Omental fat pad (tissue), 4 donors: Measurements from ENCODE around the gene LTBP2. TPM values are rescaled to one million over a fixed set of nuclear protein-coding genes. Genes with fewer than 3 reads are reported as not detected.

Experiments used
- ATAC-seq: fragments of 150-250 bp; one replicate; pipeline ENCODE4 v1.9.1; 2016; ENCODE audit warnings: mild to moderate bottlenecking, moderate library complexity; ENCODE audit not compliant: low FRiP score
- DNase-seq: peaks from one replicate; pipeline ENCODE4 v3.0.0-alpha.2; 2019; ENCODE audit warnings: low spot score
- total RNA-seq, 4 donors: library from RNA; depleted of rRNA; stranded (reverse); fragments of >200 nt; gene quantifications; one replicate each; pipeline ENCODE4 v1.1.0, GENCODE V29; 2016
- TF ChIP-seq, protein P1 (sequence below), 3 donors: fragments of 450-650 bp; IDR thresholded peaks; one replicate each; pipeline ENCODE4 v1.5.1; 2016 to 2017; ENCODE audit warnings: antibody characterized with exemption in 3 of 3, mild to moderate bottlenecking in 3 of 3, moderate library complexity in 2 of 3

Gene LTBP2
- total RNA-seq, 4 donors from 2014 or later, result 31.6 to 104 (median 72.3) TPM

DNA sequence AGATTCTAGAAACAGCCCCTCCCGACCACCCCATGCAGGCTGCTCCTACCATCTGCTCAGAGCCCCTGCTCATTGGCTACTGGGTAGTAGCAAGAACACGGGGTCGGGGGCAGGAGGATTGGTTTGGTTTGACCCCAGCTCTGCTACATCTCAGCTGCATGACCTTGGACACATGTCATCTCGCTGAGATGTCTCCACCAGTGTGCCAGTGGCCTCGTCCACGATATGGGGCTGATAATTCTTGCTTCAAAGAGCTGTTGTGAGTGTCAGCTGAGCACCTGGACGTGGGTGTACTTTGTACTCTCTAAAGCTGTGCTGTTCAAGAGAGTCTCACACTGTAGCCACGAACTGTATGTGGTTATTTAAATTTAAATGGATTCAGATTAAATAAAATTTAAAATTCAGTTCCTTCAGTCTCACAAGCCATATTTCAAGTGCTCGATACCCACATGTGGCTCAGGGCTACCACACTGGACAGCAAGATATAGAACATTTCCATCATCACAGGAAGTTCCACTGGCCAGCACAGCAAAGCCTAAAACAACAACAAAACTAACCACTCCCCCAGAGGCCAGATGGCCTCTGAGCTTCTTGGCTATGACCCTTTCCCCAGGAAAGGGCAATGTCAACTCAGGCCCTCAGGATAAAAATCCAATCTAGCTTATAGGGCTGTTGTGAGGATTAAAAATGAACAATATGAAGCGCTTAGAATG, 18.6 kb downstream of the LTBP2 start:
- TF ChIP-seq, protein P1, sequence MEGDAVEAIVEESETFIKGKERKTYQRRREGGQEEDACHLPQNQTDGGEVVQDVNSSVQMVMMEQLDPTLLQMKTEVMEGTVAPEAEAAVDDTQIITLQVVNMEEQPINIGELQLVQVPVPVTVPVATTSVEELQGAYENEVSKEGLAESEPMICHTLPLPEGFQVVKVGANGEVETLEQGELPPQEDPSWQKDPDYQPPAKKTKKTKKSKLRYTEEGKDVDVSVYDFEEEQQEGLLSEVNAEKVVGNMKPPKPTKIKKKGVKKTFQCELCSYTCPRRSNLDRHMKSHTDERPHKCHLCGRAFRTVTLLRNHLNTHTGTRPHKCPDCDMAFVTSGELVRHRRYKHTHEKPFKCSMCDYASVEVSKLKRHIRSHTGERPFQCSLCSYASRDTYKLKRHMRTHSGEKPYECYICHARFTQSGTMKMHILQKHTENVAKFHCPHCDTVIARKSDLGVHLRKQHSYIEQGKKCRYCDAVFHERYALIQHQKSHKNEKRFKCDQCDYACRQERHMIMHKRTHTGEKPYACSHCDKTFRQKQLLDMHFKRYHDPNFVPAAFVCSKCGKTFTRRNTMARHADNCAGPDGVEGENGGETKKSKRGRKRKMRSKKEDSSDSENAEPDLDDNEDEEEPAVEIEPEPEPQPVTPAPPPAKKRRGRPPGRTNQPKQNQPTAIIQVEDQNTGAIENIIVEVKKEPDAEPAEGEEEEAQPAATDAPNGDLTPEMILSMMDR (IDR thresholded peaks at IDR 0.05), result no peak
- ATAC-seq (no peak), DNase-seq (no peak)

DNA sequence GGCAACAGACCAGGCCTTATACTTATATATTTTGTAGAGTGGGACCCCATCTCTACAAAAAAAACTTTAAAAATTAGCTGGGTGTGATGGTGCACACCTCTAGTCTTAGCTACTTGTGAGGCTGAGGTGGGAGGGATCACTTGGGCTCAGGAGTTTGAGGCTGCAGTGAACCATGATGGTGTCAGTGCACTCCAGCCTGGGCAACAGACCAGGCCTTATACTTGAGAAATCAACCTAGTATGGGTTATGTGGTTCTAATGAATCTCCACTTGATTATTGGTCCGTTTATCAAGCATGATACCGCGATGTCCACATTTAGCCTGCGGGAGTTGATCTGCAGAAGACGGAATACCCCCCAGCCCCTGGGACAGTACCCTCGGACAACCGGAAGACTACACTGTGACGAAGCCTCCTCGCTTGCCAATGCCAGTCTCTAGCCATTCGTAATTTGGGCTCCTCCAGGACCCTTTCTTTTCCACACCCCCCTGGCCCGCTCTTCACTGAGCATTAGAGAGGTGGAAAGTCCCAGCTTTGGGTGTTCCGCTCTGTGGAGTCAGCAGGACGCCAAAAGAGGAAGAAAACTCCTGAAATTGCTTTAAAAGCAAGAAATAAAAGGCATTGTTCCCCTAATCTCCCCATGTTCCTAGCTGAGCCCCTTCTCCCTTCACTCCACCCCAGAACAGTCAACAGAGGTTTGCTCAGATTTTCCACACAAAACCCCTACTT, 19.4 kb downstream of the LTBP2 start:
- ATAC-seq (no peak), DNase-seq (no peak)
- TF ChIP-seq, protein P1 (IDR thresholded peaks at IDR 0.05), result no peak

DNA sequence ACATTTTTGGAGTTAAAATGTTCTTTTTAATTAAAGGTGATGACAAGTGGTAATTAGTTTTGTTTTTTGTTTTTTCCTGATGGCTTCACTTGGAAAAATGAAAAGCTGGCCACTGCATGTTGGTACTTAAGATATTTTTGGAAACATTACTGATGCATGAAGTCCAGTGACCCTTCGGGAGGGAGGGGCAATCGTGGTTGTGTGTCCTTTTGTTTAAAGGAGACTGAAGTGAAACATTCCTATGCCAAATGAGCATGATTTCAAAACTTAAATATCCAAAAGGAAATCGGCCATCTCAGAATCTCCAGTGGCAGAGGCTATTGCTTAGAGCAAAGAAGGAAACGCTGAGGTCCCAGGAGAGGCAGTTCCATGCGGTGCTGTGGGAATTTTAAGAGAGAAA, 20.1 kb downstream of the LTBP2 start:
- DNase-seq (no peak), ATAC-seq (no peak)
- TF ChIP-seq, protein P1 (IDR thresholded peaks at IDR 0.05), result no peak

DNA sequence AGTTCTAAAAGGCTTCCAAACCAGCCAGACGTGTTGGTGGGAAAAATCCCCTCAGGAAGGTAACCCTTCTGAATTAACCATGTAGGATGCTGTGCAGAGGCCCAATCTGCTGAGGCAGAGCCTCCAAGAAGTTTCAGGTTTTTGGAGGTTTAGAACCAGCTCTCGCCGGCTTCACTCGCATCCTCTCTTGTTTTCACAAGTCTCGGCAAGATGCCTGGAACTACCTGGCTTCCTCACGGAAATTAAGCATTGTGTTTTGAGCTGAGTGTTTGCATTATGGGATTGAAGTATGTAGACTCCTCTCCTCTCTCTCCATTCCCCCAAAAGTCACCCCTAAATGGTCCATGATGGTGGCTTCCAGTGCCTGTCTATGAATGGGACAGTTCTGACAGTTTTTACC, 20.6 kb downstream of the LTBP2 start:
- ATAC-seq (no peak), DNase-seq (no peak)
- TF ChIP-seq, protein P1 (IDR thresholded peaks at IDR 0.05), result no peak

DNA sequence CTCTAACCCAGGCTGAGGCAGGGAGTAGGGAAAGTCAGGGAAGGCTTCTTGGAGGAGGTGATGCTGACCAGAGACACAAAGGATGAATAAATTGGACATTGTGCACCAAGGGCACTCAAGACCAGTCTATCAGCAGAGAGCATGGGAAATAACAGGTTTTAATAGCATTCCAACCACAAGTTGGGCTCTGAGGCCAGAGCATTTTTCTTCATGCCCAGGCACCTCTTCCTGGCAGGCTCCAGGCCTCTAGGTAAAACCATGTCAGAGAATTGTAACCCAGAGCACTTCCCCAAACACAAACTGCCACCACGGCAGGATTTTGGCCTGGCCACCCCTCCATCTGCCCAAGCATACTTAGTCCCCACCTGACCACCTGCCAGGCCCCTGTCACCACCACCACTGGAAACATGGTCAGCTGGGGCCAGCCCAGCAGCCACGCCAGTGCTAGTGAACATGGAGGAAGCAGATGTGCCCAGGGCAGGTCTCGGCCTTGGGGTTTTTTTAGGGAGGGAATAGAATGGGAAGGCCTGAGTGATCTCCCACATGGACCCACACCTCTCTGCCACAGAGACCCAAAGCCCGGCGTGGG, 22.7 kb downstream of the LTBP2 start:
- DNase-seq (no peak), ATAC-seq (no peak)
- TF ChIP-seq, protein P1 (IDR thresholded peaks at IDR 0.05), result no peak

DNA sequence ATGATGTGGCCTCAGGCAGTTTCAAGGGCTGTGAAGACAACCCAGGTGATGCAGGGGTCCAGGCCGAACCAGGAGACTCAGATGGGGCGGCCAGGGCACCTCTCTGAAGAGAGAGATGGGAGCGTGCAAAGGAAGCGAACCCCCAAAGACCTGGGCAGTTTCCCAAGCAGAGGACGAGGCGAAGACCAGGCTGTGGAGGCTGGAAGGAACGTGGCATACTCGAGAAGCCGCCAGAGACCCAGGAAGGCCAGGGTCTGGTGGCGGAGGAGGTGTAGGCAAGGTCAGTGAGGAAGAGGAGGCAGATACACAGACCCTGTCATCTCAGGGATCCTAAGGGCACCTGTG, 24.7 kb downstream of the LTBP2 start:
- no peak for ATAC-seq
- TF ChIP-seq, protein P1 (IDR thresholded peaks at IDR 0.05), result no peak
- no peak for DNase-seq
